SH-SY5Y (cell line): ENCODE data around the gene CTDP1.

Source experiments
- GATA2 ChIP-seq: IDR thresholded peaks from 2 replicates; pipeline ENCODE4 v1.6.1; 2011; ENCODE audit warnings: mild to moderate bottlenecking, low read depth, low read length
- GATA3 ChIP-seq: IDR thresholded peaks from 2 replicates; pipeline ENCODE4 v1.6.1; 2011; ENCODE audit warnings: low read depth, mild to moderate bottlenecking, low read length, moderate library complexity

DNA sequence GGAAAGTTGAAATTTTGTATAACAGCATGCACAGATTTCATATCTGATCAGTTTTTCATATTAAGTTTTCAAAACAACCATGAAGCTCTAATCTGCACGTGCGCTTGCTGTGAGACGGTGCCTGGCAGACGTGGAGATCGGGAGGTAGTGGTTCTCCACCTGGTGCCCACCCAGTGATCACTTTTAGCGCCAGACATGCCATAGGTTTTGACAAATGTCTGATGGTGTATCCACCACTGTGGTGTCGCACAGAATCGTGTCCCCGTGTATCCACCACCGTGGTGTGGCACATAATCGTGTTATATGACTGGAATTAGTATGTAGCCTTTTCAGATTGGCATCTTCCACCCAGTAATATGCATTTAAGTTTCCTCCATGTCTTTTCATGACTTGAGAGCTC, 77.2 kb downstream of the CTDP1 start:
- TF ChIP-seq GATA2 (no peak), GATA3 (no peak)
